HK-2 (cell line): ENCODE results near the gene CPNE8.

Source experiments
- DNase-seq: peaks from one replicate; pipeline ENCODE4 v3.0.0-alpha.2; 2018; ENCODE audit not compliant: unreplicated experiment

CPNE8 gene

GRCh38 chr12:38895446-38895845 lies 9.9 kb downstream of the CPNE8 start:
- no peak for DNase-seq

DNA sequence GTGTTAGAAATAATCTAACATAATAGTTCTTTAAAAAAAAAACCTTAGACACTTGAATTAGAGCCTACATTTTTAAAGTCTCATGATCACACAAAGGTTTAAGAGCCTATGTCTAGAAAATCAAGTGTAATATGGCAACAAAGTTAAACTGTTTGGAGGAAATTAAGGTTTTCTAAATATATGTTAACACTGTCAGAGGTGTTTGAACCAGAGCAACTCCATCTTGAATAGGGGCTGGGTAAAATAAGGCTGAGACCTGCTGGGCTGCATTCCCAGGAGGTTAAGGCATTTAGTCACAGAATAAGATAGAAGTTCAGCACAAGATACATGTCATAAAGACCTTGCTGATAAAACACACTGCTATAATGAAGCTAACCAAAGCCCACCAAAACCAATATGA lies 12.4 kb downstream of the CPNE8 start:
- DNase-seq = no peak

DNA sequence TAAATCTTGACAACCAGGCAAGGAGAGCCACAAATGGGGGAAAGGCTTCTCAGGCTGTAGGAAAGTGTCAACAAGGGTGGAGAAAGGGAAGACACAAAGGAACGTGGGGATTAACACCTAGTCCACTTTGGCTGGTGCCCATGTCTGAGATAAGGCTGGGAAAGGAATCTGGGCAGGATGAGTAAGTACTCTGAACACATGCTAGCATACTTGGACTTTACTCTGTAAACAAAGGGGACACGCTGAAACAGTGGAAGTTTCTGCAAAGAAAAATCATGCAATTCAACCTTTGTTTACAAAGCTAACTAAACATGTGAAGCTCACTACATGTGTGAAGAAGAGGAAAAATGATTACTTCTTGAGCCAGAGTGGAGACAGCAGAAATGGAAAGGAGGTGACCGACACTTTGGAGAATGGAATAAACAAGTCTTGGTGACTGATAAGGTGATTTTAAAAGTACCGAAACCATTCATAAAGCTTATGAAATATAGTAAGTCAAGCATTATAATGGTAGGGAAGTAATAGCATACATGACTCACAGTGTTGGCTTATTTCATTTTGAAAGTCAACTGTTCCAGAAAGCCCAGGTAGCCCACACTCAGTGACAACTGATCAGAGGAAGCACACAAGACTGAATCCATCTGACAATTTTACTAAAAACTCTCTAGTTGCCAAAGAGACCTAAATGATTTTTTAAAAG lies 13.2 kb downstream of the CPNE8 start:
- DNase-seq = no peak

DNA sequence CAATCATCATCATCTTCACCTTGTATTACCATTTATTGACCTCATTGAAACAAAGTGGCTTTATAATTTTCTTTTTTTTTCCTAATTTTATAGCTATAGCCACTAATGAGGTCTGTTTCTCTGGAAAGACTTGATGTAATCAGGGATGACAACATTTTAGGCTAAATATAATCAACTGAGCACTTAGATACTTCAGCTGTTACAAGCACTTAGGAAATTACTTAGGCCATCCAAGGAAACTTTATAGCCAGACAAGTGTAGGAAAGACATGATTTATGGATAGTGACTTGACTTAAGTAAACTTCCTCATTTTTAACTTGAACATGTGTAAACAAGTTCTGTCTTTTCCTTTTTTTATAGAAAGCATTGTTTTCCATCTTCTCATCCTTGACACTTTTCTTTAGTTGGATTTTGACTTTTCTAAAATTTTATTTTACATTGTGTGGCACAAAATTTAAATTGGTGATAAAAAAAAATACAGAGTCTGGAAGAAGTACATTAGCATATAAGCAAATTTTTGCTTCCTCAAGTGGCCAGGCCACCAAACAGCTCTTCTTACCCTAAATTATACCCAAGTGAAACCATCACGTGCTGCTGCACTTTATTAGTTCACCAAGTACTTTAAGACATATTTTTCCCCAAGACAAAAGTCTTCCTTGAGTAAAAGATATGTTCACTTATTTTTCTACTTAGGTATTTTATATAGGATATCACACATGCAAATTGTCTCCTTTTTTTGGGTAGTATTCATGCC lies 15.1 kb downstream of the CPNE8 start:
- no peak for DNase-seq

DNA sequence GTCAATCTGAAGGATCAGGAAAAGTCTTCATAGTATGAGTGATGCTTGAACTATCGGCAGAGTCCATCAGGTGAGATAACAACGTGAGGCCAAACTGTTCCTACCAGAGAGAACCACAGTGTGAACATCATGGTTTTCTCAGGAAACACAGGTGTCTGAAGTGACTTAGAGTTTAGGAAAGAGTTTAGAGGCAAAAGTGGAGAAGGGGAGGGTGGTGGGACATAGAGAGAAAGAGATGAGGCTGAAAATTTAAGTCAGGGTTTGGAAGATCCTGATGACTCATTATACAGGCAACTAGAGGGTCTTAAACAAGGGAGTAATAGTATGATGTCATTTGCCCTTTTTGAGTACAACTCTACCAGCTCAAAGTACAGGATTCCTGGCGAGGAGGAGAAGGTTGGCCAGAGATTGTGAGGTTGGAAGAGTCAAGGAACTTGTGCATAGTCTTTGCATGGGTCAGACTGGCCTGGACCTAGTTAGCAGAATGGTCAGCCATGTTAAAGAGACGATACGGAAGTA lies 16.0 kb downstream of the CPNE8 start:
- no peak for DNase-seq

GRCh38 chr12:38887770-38888169 lies 17.6 kb downstream of the CPNE8 start:
- DNase-seq = no peak

DNA sequence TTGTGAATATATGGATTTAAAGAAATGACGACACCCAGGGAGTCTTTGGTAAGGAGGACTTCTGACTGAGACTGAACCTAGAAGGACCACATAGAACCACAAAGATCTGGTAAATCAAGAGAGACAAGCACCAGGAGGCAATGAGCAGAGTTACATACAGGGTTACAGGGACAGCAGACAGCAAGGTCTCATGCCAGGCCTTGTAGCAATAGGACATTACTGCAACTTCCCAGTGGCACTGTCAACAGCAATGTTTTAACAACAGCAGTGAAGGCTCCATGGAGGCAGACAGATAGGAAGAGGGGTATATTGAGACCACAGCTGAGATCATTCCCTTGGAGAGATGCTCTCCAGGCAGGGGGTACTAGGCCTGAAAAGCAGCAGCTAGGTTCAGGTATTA lies 18.5 kb downstream of the CPNE8 start:
- no peak for DNase-seq

GRCh38 chr12:38886064-38886463 lies 19.3 kb downstream of the CPNE8 start:
- peak; percentile 63 for DNase-seq

- no peak for DNase-seq
These were observed 20.7 kb downstream of the CPNE8 start for GRCh38 chr12:38884666-38885065.

GRCh38 chr12:38883629-38884134 lies 21.7 kb downstream of the CPNE8 start:
- DNase-seq = no peak

DNA sequence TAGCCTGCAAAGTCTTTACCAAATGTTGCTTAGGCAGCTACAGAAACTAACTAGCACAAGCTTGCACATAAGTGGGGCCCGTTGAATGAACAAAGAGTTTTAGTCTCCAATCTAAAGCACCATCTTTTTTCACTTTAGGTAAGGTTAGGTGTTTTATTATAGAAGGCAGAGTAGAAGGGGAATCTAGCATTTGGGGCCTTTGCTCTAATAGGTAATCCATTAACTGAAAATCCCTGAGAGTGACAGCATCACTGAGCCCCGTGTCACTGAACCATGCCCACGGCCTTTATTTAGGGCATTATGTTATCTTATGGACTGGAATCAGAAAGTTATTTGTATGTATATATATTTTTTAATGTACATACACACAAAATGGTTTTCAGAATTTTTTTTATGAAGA lies 25.1 kb downstream of the CPNE8 start:
- DNase-seq = no peak

DNA sequence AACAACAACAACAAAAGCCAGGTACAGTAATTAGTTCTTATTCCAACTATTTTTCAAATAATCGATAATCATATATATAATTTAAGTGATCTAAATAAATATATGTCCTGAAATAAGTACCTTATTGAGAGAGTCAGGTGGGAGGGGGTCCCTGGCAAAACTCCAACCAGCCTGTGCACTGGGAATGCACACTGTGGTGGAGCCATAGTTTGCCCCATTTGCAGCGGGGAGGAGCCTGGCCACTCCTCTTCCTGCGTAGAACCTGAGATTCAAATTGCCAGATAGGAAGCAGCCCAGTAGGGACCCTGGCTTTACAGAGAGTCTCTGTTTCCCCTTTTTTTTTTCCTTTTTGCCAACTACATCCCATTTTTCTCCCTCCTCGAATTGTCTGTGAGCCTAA lies 26.4 kb downstream of the CPNE8 start:
- DNase-seq = no peak

DNA sequence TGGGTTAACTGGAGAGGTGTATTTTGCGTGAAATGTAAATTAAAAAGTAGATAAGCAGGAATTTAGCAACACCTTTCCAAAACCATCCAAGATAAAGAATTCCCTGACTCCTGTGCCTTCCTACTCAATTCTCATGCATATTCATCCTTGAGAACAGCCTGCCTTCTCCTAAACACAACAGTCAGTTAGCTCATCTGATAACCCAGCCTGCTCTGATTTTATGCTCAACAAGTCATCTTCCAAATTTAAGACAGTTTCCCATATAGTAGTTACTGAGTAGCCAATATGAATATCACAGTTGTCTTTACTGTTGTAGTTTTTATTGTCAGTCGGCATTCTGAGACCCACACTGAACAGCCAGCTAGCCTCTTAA lies 27.1 kb downstream of the CPNE8 start:
- no peak for DNase-seq

DNA sequence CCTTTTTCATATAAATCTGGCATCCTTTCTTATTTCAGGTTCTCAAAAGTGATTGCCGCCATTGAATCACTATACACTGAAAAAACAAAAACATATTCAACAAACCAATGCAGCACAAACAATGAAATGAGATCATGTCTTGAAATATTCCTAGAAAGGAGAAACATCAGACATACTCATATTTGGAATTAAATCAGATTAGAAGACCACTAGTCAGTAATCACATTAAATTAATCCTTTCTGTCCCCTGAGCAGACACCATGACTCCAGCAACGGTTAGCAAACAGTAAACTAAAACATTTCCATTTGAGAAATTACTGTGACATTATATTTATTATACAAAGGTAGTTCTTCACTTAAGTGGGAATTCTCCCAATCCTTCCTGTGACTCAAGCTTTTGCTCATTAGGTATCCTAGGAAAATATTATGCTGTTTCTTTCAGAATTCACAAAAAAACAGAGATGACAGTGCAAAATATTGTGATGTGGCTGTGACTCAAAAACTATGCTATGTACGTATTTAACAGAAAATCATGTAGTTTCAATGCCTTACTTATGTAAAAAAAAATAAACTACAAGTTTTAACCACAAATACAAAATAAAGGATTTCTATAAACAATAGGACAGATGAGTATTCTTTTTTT lies 29.7 kb downstream of the CPNE8 start:
- DNase-seq = no peak

DNA sequence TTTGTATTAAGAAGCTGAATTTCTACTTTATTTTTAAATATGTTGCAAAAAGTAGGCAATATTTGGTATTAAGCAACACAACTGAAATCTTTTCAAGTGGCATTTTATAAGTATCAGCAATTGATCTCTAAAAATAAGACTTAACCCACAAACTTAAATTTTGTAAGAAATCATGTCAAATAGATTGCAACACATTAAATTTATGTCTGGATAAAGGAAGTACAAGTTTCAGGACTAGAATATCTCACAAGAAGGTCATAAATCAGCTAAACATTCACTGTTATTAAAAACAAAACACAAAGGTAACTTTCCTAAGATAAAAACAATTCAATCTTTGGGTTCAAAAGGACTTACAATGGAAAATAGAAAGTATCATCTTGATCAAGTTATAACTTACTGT lies 32.8 kb downstream of the CPNE8 start:
- no peak for DNase-seq

- no peak for DNase-seq
These were observed 33.2 kb downstream of the CPNE8 start for GRCh38 chr12:38872156-38872555.

GRCh38 chr12:38869036-38869435 lies 36.4 kb downstream of the CPNE8 start:
- no peak for DNase-seq

GRCh38 chr12:38850461-38850860 lies 54.9 kb downstream of the CPNE8 start:
- no peak for DNase-seq

- no peak for DNase-seq
These were observed 58.1 kb downstream of the CPNE8 start for GRCh38 chr12:38847247-38847646.

DNA sequence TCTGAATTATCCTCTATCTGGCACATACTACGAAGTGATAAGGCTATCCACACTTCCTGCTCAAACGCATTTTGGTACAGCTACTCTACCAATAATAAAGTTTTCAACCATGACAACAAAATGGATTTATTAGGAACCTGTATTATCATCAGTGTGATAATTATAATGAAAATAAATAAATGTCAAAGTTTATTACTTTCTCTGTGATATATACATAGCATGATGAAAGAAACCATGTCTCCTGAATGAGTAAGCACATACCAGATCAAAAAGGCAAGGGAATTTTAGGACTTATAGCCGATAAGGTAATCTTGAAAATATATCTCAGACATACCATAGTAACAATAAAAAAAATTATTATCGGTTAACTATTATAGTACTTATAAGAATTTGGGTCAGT lies 61.1 kb downstream of the CPNE8 start:
- no peak for DNase-seq

DNA sequence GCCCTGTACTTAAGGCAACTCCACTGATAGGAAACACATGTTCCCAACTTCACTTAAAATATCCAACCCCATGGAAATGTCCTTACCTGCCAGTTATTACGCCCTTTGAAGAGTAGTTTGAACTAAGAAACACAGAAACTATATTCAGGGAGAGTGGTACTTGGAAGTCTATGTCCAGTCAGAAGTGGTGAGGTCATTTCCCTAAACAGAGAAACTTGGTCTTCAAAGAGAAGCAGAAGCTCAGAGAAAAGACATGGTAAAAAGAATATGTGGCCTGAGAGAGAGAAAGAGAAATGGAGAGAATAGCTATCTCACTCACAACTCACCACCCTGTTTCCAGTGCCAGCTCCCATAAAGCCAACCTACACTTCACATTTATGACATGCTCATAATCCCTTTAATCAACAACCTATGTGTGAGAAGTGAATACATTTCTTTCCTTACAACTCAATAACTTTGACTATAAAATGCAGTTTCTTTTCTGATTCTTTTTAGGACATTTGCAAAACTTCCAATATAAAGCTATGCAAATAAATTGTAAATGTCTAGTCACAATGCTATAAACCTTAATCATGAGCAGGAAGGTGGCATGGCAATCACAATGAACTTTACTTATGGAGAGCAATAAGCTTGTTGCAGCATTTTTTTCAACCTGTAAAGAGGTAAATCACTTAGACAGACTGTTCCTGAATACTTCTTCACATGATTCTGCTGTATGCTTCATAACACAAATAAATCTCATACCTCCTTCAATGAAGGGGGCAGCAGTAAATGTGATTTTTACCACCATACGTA lies 67.1 kb downstream of the CPNE8 start:
- no peak for DNase-seq

DNA sequence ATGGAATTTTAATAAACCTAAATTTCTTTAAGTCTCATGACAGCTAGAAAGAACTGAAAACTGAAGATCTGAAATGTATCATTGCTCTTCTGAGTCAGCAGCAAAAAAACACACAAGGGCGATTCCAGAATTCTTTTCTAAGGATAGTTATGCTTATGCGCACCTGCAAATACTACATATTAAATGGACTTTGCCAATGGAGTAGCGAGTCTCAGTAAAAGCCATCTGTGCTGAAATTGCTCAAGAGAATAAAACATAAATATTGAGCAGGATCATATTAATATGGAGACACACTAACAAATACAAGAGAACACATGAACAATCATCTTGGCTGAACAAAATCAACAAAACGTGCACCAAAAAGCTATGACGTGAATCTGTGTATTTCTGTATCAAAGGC lies 73.7 kb downstream of the CPNE8 start:
- no peak for DNase-seq
